ENCODE measurements around the gene NR6A1.

DNA sequence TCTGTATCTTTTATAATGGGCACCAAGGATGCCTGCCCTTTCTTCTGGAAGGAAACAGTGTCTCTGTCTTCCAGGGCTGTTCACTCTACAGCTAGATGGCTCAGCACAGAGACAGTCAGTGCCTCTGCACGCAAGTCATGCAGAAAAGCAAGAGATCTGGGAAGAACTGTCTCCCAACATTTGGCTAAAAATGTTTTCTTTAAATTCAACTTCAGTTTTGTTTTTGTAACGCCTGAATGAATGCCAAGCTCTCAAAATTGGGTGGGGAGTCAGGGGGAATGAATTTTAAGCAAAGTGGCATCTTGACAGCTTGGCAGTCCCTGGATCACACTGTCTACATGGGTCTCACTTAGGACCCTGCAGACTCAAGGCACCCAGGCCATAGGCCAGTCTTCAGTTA lies 18.4 kb upstream of the NR6A1 start:
- no peak for TF ChIP-seq POLR2A (IDR thresholded peaks at IDR 0.05)
- TF ChIP-seq, protein P1, sequence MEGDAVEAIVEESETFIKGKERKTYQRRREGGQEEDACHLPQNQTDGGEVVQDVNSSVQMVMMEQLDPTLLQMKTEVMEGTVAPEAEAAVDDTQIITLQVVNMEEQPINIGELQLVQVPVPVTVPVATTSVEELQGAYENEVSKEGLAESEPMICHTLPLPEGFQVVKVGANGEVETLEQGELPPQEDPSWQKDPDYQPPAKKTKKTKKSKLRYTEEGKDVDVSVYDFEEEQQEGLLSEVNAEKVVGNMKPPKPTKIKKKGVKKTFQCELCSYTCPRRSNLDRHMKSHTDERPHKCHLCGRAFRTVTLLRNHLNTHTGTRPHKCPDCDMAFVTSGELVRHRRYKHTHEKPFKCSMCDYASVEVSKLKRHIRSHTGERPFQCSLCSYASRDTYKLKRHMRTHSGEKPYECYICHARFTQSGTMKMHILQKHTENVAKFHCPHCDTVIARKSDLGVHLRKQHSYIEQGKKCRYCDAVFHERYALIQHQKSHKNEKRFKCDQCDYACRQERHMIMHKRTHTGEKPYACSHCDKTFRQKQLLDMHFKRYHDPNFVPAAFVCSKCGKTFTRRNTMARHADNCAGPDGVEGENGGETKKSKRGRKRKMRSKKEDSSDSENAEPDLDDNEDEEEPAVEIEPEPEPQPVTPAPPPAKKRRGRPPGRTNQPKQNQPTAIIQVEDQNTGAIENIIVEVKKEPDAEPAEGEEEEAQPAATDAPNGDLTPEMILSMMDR (IDR thresholded peaks at IDR 0.05), result no peak

All from ovary (tissue), 3 donors.